NCI-H146 treated with DMSO at 0.1 percent for 48 hours (cell line): ENCODE data around the gene ZG16.

Experiments used
- DNase-seq: peaks from one replicate; lab custom pipeline; 2025; ENCODE audit not compliant: unreplicated experiment; lab: John Stamatoyannopoulos, UW

ZG16 gene

GRCh38 chr16:29809031-29809747, 31.1 kb downstream of the ZG16 start:
- DNase-seq, result no peak

GRCh38 chr16:29809850-29810698, 32.0 kb downstream of the ZG16 start:
- DNase-seq, result no peak

GRCh38 chr16:29810699-29811169, 32.7 kb downstream of the ZG16 start:
- no peak for DNase-seq

DNA sequence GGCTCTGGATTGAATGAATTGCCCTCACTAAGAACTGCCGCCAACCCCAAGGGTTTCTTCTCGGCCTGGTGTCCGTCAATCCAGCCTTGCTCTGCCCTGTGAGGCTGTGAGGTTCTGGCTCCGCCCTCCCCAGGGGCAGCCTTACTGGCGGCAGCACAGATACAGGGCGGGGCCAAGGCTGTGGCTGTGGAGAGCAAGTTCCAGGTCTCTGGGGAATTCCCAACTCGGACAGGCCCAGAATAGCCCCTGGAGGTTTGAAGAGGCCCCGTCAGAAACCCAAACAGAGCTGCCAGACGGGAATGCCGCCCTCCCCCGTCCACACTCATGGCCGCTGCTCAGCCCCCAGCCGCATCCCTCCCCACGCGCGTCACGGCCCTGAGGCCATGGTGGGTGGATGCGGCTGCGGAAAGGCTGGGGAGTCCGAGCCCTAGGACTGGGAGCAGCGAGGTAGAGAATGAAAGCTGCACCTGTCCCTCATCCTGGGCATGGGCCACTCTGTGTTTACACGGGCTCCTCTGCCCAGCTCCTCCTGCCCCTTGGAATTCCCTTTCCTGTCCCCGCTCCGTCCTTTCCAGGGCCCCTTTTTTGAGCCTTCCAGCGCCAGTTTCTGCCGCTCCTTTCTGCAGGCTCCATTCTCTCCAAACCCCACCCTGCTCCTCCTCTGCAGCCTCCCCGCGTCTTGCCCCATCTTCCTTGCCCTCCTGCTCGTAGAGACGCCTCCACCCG, 33.3 kb downstream of the ZG16 start:
- DNase-seq, result peak; percentile 79

DNA sequence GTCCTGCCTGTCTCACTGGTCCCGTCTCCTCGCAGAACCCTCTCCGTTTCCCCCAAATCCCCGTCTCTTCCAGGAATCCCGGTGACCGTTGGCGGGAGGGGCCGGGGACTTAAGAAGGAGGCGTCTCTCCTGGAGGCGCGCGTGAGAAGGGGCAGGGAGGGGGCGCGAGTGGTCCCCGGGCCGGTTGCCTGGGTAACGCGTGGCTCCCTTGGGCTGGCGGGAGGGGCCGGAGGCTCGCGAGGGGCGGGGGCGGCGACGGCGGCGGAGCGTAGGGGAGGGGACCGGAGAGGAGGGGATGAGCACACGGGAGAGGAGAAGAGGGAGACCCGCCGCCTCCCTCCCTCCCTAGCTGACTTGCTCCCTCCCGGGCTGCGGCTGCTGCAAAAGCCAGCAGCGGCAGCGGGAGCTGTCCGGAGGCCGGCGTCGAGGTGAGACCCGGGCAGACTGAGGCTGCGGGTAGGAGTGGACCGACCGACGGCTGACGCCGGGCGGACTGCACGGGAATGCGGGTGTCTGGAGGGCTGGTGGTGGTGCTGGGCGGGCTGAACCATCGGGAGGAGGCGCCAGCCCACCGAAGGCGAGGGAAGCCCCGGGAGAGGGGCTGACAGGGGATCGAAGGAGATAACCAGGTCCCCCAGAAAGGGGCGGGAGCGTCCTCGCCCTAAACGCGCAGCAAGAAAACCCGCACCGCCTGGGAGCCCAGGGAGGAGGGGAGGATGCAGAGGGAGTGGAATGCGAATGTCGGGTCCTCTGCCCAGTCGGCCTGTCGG, 34.0 kb downstream of the ZG16 start, which contains the start of gene PRRT2:
PRRT2 (plus strand) TSS at position 298 of the 770 bp plus-strand sequence. CDS start 862 bp downstream, outside the sequence.
- DNase-seq, result peak; percentile 72

DNA sequence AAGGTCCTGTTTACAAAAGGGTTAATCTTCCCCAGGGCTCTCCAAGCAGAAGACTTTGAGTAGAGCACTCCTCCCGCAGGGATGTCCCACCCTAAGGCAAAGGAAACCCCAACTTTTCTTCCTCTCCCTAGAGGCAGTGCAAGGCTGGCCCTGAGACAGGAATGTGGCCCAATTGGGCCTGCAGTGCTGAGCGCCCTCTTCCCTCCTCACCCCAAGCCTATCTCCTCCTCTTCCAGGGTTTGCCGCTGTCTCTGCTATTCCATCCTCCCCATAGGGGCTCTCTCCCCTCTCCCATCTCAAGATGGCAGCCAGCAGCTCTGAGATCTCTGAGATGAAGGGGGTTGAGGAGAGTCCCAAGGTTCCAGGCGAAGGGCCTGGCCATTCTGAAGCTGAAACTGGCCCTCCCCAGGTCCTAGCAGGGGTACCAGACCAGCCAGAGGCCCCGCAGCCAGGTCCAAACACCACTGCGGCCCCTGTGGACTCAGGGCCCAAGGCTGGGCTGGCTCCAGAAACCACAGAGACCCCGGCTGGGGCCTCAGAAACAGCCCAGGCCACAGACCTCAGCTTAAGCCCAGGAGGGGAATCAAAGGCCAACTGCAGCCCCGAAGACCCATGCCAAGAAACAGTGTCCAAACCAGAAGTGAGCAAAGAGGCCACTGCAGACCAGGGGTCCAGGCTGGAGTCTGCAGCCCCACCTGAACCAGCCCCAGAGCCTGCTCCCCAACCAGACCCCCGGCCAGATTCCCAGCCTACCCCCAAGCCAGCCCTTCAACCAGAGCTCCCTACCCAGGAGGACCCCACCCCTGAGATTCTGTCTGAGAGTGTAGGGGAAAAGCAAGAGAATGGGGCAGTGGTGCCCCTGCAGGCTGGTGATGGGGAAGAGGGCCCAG, 34.9 kb downstream of the ZG16 start:
- no peak for DNase-seq

DNA sequence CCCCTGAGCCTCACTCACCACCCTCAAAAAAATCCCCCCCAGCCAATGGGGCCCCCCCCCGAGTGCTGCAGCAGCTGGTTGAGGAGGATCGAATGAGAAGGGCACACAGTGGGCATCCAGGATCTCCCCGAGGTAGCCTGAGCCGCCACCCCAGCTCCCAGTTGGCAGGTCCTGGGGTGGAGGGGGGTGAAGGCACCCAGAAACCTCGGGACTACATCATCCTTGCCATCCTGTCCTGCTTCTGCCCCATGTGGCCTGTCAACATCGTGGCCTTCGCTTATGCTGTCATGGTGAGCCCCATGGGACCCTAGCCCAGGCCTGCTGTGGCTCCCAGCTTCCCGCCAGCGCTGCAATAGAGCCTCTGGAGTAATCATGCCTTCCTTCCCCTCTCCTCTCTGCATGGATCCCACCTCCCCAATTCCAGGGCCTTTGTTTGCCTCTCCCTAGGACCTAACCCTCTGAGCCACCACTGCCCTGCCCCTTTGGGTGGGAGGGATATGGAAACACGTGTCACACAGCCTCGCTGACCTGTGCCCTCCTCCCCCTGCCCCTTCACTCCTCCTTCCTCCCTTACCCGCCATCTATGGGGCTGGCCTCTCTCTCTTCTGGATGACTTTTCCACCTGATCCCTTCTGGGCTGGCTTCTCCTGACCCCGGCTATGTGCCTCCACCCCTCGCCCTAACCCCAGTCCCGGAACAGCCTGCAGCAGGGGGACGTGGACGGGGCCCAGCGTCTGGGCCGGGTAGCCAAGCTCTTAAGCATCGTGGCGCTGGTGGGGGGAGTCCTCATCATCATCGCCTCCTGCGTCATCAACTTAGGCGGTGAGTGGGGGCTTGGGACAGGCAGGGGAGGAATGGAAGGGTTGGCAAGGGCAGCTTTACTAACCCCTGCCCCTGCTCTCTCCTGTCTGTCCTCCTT, 35.8 kb downstream of the ZG16 start:
- DNase-seq, result no peak

GRCh38 chr16:29814592-29814991, 36.5 kb downstream of the ZG16 start:
- no peak for DNase-seq

DNA sequence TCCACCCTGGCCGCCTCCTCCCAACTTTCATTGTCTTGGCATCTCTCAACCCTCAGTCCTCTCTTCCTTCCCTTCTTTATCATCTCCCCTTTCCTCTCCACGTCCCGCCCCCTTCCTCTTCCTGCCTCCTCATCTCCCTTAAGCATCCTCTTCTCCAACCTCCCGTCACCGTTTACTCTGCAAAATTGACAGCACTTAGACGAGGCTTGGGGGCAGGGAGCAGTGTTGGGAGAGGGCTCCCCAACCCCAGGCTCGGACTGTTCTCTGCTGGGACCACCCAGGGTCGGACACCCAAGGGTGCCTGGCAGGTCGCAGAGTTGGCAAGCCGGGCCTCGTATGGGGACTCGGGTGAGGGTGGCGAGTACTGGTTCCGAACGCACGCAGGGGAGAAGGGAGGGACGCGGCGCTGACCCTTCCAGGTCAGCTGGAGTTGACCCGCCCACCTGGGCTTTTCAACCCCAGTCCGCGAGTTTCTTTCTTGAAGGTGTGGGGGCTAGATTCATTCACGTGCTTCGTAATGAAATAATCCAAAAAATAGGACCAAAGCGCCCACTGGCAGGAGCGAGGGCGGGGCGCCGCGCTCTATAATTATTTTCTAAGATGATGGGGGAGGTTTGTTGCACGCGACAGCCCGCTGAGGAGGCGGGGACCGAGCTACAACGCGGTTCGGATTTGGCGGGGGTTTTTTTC, 37.1 kb downstream of the ZG16 start:
- DNase-seq, result no peak

DNA sequence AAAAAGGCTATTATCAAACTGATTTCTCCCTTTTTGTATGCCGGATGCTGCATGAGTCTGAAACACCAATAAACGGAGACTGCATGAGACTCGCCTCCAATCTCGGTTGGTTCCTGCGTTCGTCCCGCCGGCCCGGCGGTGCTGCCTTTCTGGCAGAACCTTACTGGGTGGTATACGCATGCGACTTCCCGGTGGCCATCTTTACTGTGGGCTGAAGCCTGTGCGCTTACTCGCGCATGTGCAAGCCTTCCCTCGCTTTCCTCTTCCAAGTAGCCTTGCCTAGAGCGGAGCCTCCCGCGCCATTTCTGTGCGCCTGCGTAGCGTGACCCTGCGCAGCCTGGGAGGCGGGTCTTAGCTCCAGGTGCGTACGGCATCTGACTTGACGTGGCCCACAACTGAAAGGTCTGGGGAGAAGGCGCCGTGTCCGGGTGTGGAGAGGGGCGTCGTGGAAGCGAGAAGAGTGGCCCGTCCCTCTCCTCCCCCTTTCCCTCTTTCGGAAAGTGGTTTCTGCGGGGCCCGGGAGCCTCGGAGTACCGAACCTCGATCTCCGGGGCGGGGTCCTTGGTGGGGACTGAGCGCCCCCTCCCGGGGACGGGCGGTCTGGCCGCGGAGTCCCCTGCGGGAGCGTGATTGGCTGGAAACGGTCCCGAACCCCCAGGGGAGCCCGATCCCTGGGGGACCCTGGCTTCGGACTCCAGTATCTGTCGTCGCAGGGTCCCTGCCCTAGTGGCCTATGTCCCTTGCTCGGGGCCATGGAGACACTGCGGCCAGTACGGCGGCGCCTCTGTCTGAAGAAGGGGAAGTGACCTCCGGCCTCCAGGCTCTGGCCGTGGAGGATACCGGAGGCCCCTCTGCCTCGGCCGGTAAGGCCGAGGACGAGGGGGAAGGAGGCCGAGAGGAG, 38.0 kb downstream of the ZG16 start, which contains the start of gene PAGR1:
PAGR1 (plus strand) TSS at position 360 of the 901 bp plus-strand sequence; CDS start at position 734, 374 bp downstream.
- peak; percentile 99 for DNase-seq

- DNase-seq, result peak; percentile 77
Measured at GRCh38 chr16:29816694-29817441, 38.8 kb downstream of the ZG16 start.

DNA sequence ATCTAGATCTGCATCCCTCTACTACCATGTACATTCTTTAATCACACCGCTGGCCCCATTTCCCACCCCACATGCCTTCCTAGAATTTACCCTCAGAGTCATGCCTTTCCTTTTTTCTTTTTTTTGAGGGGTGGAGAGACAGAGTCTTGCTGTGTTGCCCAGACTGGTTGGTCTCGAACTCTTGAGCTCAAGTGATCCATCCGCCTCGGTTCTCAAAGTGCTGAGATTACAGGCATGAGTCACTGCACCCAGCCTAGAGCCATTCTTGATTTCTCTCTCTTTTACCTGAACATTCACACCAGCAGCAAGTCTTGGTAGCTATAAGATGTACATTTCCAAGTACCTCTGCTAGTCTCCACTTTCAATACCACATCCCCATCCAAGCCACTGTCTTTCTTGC, 40.0 kb downstream of the ZG16 start:
- no peak for DNase-seq

DNA sequence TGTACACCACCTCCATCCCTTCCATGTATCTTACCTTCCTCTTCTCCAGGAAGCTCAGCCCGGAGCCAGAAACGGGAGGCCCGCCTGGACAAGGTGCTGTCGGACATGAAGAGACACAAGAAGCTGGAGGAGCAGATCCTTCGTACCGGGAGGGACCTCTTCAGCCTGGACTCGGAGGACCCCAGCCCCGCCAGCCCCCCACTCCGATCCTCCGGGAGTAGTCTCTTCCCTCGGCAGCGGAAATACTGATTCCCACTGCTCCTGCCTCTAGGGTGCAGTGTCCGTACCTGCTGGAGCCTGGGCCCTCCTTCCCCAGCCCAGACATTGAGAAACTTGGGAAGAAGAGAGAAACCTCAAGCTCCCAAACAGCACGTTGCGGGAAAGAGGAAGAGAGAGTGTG, 41.5 kb downstream of the ZG16 start:
- DNase-seq, result no peak

DNA sequence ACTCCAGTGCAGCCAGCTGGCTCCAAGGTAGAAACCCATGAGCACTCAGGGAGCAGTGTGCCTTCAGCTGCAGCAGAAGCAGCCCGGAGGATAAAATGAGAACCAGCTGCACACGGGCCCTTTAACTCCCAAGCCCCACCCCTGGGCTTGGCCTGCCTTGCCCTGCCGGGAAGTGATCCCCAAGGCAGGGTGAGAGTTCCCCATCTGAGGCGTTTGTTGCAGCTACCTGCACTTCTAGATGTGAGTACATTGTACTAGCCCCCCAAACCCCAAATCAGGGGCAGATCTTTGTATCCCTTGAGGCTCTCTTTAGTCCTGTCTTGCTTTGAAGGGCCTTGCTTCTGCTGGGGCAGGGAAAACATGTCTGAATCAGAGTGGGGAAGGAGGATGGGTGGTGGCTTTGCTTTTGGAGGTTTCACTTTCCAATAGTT, 42.2 kb downstream of the ZG16 start, which contains the start of gene MVP:
MVP (plus strand) TSS at position 192 of the 431 bp plus-strand sequence. CDS start 10,088 bp downstream, outside the sequence.
- peak; percentile 34 for DNase-seq

GRCh38 chr16:29820730-29821642, 42.9 kb downstream of the ZG16 start:
- no peak for DNase-seq
